GM18870 (cell line): Measurements from ENCODE around the gene ASB6.
"Not testable (repeated sequence)": the region's sequence is repeated elsewhere in the genome, so short reads cannot be mapped to it uniquely, and the experiment has no call there.

Experiments used
- ATAC-seq: cut with Tn5 transposase; IDR thresholded peaks from one replicate; pipeline ENCODE4 v1.9.1; 2021; ENCODE audit warnings: moderate library complexity; ENCODE audit not compliant: unreplicated experiment

Gene ASB6

GRCh38 chr9:129667850-129668249 lies 25.9 kb upstream of the ASB6 start:
- ATAC-seq = no peak

- ATAC-seq = no peak
Measured at GRCh38 chr9:129667378-129667777, 25.4 kb upstream of the ASB6 start.

- no peak for ATAC-seq
Measured at GRCh38 chr9:129666575-129666974, 24.6 kb upstream of the ASB6 start.

GRCh38 chr9:129665814-129666520 lies 24.0 kb upstream of the ASB6 start:
- no peak for ATAC-seq

GRCh38 chr9:129665389-129665775 lies 23.4 kb upstream of the ASB6 start, which contains the start of gene PRRX2:
TSS of gene PRRX2 (plus strand) at chr9:129665647. CDS start at chr9:129665868, 221 bp downstream.
- no peak for ATAC-seq

GRCh38 chr9:129664746-129665388 lies 22.9 kb upstream of the ASB6 start:
- no peak for ATAC-seq

- ATAC-seq = not testable (repeated sequence)
Measured at GRCh38 chr9:129662239-129662638, 20.3 kb upstream of the ASB6 start.

- ATAC-seq = no peak
Measured at GRCh38 chr9:129661029-129661428, 19.1 kb upstream of the ASB6 start.

GRCh38 chr9:129656795-129657390 lies 14.9 kb upstream of the ASB6 start:
- no peak for ATAC-seq

GRCh38 chr9:129655696-129656095 lies 13.7 kb upstream of the ASB6 start:
- no peak for ATAC-seq

- no peak for ATAC-seq
Measured at GRCh38 chr9:129655154-129655553, 13.2 kb upstream of the ASB6 start.

- ATAC-seq = no peak
Measured at GRCh38 chr9:129654554-129655040, 12.6 kb upstream of the ASB6 start.

- ATAC-seq = no peak
Measured at GRCh38 chr9:129653823-129654553, 12.0 kb upstream of the ASB6 start.

GRCh38 chr9:129650680-129651235 lies 8.8 kb upstream of the ASB6 start:
- ATAC-seq = no peak

GRCh38 chr9:129649726-129650679 lies 8.1 kb upstream of the ASB6 start:
- no peak for ATAC-seq

GRCh38 chr9:129648764-129649115 lies 6.8 kb upstream of the ASB6 start:
- no peak for ATAC-seq

GRCh38 chr9:129648092-129648763 lies 6.3 kb upstream of the ASB6 start:
- no peak for ATAC-seq

- no peak for ATAC-seq
Measured at GRCh38 chr9:129647635-129648034, 5.7 kb upstream of the ASB6 start.

GRCh38 chr9:129646654-129647053 lies 4.7 kb upstream of the ASB6 start:
- ATAC-seq = no peak
